GM18505 (cell line): Measurements from ENCODE around the gene SLC35E2B.

Experiments used
- ATAC-seq: cut with Tn5 transposase; IDR thresholded peaks from one replicate; pipeline ENCODE4 v1.9.1; 2021; ENCODE audit not compliant: unreplicated experiment
- POLR2A ChIP-seq: IDR thresholded peaks from 4 replicates; pipeline ENCODE4 v1.6.1; 2011; ENCODE audit warnings: borderline replicate concordance; ENCODE audit not compliant: insufficient read depth, insufficient read length; ENCODE audit errors: extremely low read depth

SLC35E2B gene

GRCh38 chr1:1617925-1618324 lies 74.7 kb downstream of the SLC35E2B start:
- no peak for TF ChIP-seq POLR2A
- ATAC-seq: no peak

- no peak for TF ChIP-seq POLR2A
Observed at GRCh38 chr1:1617516-1617915, 75.1 kb downstream of the SLC35E2B start.

GRCh38 chr1:1616838-1617237 lies 75.8 kb downstream of the SLC35E2B start:
- ATAC-seq: no peak
- TF ChIP-seq POLR2A: no peak

More at GRCh38 chr1:1617516-1617915, 75.1 kb downstream of the SLC35E2B start:
- ATAC-seq: no peak

- peak; percentile 21 for ATAC-seq
- TF ChIP-seq POLR2A: no peak
Observed at GRCh38 chr1:1616045-1616790, 76.4 kb downstream of the SLC35E2B start.

GRCh38 chr1:1615256-1616044 lies 77.1 kb downstream of the SLC35E2B start, which contains the start of gene MIB2:
TSS of gene MIB2 (plus strand) at chr1:1615500. CDS start at chr1:1623453, 7,953 bp downstream.
- peak; percentile 69 for ATAC-seq
- peak; percentile 76 for TF ChIP-seq POLR2A

GRCh38 chr1:1614954-1615255 lies 77.7 kb downstream of the SLC35E2B start:
- no peak for ATAC-seq
- no peak for TF ChIP-seq POLR2A

- ATAC-seq: no peak
Observed at GRCh38 chr1:1614204-1614953, 78.2 kb downstream of the SLC35E2B start.

GRCh38 chr1:1613509-1614082 lies 79.0 kb downstream of the SLC35E2B start:
- ATAC-seq: no peak
- TF ChIP-seq POLR2A: no peak

More at GRCh38 chr1:1614204-1614953, 78.2 kb downstream of the SLC35E2B start:
- no peak for TF ChIP-seq POLR2A

GRCh38 chr1:1612104-1612400 lies 80.5 kb downstream of the SLC35E2B start:
- no peak for TF ChIP-seq POLR2A
- no peak for ATAC-seq

GRCh38 chr1:1610796-1611195 lies 81.8 kb downstream of the SLC35E2B start:
- ATAC-seq: no peak
- no peak for TF ChIP-seq POLR2A

- TF ChIP-seq POLR2A: no peak
- no peak for ATAC-seq
Observed at GRCh38 chr1:1609822-1610485, 82.6 kb downstream of the SLC35E2B start.
